GM23338 (cell line): ENCODE measurements around the gene RELL1. TPM values are rescaled to one million over a fixed set of nuclear protein-coding genes. Genes with fewer than 3 reads are reported as not detected.

Source experiments
- ATAC-seq: fragments of 200-7000 bp; cut with Tn5 transposase; 3 replicates; pipeline ENCODE4 v1.9.1; 2020
- DNase-seq: peaks from one replicate; pipeline ENCODE4 v3.0.0-alpha.2; 2015; ENCODE audit warnings: low spot score
- H2AFZ ChIP-seq: fragments of 200-600 bp; sonication (generic); 2 replicates; pipeline ENCODE4 v1.8.0; 2016; ENCODE audit warnings: antibody characterized with exemption, mild to moderate bottlenecking, moderate library complexity
- H3F3A ChIP-seq: fragments of 200-600 bp; sonication (generic); replicated peaks from 2 replicates; pipeline ENCODE4 v1.8.0; 2017; ENCODE audit warnings: antibody characterized with exemption, mixed run types, low read depth
- H3K27ac ChIP-seq: fragments of 200-600 bp; sonication (generic); 2 replicates; pipeline ENCODE4 v1.6.1; 2016; ENCODE audit warnings: low read depth
- H3K27me3 ChIP-seq: fragments of 200-600 bp; sonication (generic); 2 replicates; pipeline ENCODE4 v1.8.0; 2016; ENCODE audit warnings: mild to moderate bottlenecking, mixed run types, moderate library complexity; ENCODE audit not compliant: insufficient read depth
- H3K36me3 ChIP-seq: fragments of 200-600 bp; sonication (generic); 2 replicates; pipeline ENCODE4 v1.8.0; 2016; ENCODE audit warnings: mild to moderate bottlenecking; ENCODE audit not compliant: insufficient read depth
- H3K4me1 ChIP-seq: fragments of 200-600 bp; sonication (generic); 2 replicates; pipeline ENCODE4 v1.8.0; 2016; ENCODE audit warnings: mild to moderate bottlenecking, moderate library complexity; ENCODE audit not compliant: insufficient read depth
- H3K4me2 ChIP-seq: fragments of 200-600 bp; sonication (generic); 2 replicates; pipeline ENCODE4 v1.7.1; 2017; ENCODE audit warnings: mixed run types
- H3K4me3 ChIP-seq: fragments of 200-600 bp; sonication (generic); 2 replicates; pipeline ENCODE4 v1.6.1; 2016; ENCODE audit warnings: mixed run types
- H3K79me2 ChIP-seq: fragments of 200-600 bp; sonication (generic); replicated peaks from 2 replicates; pipeline ENCODE4 v1.8.0; 2017; ENCODE audit warnings: mild to moderate bottlenecking; ENCODE audit not compliant: insufficient read depth
- H3K9me2 ChIP-seq: fragments of 200-600 bp; sonication (generic); 2 replicates; pipeline ENCODE4 v1.8.0; 2017; ENCODE audit not compliant: insufficient read depth
- H4K20me1 ChIP-seq: fragments of 200-600 bp; sonication (generic); replicated peaks from 2 replicates; pipeline ENCODE4 v1.8.0; 2017; ENCODE audit warnings: mild to moderate bottlenecking; ENCODE audit not compliant: insufficient read depth
- H3K27ac Mint-ChIP-seq: 2 replicates; pipeline ENCODE4 v1.8.0; 2020; ENCODE audit warnings: inconsistent platforms, mild to moderate bottlenecking, moderate library complexity, mixed read lengths
- H3K27me3 Mint-ChIP-seq: 3 replicates; pipeline ENCODE4 v1.8.0; 2022; ENCODE audit warnings: low read depth, mild to moderate bottlenecking, moderate library complexity, mixed read lengths, inconsistent platforms; ENCODE audit not compliant: insufficient read depth, poor library complexity
- H3K36me3 Mint-ChIP-seq: 3 replicates; pipeline ENCODE4 v1.8.0; 2021; ENCODE audit warnings: low read depth, mild to moderate bottlenecking, inconsistent platforms, moderate library complexity, mixed read lengths
- H3K4me1 Mint-ChIP-seq: 3 replicates; pipeline ENCODE4 v1.8.0; 2020; ENCODE audit warnings: mild to moderate bottlenecking, inconsistent platforms, mixed read lengths
- H3K4me3 Mint-ChIP-seq: 3 replicates; pipeline ENCODE4 v1.8.0; 2021; ENCODE audit warnings: moderate library complexity, mild to moderate bottlenecking, inconsistent platforms, mixed read lengths
- H3K9me3 Mint-ChIP-seq: 3 replicates; pipeline ENCODE4 v1.8.0; 2020; ENCODE audit warnings: moderate library complexity, mild to moderate bottlenecking, inconsistent platforms, mixed read lengths
- CREB1 ChIP-seq: fragments of 250-450 bp; sonication (Bioruptor Pico); IDR thresholded peaks from 2 replicates; pipeline ENCODE4 v1.5.0; 2020; ENCODE audit warnings: low read depth, mild to moderate bottlenecking, moderate library complexity
- EZH2 ChIP-seq: fragments of 200-600 bp; sonication (generic); IDR thresholded peaks from one replicate; pipeline ENCODE4 v1.8.0; 2017; ENCODE audit warnings: antibody characterized with exemption, mild to moderate bottlenecking, low read depth; ENCODE audit not compliant: unreplicated experiment
- EZH2phosphoT487 ChIP-seq: fragments of 200-600 bp; sonication (generic); IDR thresholded peaks from one replicate; pipeline ENCODE4 v1.8.1; 2018; ENCODE audit warnings: antibody characterized with exemption; ENCODE audit not compliant: unreplicated experiment
- JUNB ChIP-seq: IDR thresholded peaks from one replicate; pipeline ENCODE4 v1.6.1; 2016; ENCODE audit warnings: antibody characterized with exemption; ENCODE audit not compliant: unreplicated experiment
- NANOG ChIP-seq: IDR thresholded peaks from 2 replicates; pipeline ENCODE4 v1.6.1; 2016; ENCODE audit warnings: antibody characterized with exemption, borderline replicate concordance
- POLR2AphosphoS5 ChIP-seq: IDR thresholded peaks from 2 replicates; pipeline ENCODE4 v1.6.1; 2016; ENCODE audit warnings: antibody characterized with exemption, low read depth
- REST ChIP-seq: IDR thresholded peaks from one replicate; pipeline ENCODE4 v1.6.1; 2018; ENCODE audit warnings: antibody characterized with exemption; ENCODE audit not compliant: unreplicated experiment
- STAT1 ChIP-seq: IDR thresholded peaks from one replicate; pipeline ENCODE4 v1.6.1; 2016; ENCODE audit warnings: antibody characterized with exemption; ENCODE audit not compliant: unreplicated experiment
- ZNF114 ChIP-seq: fragments of 250-450 bp; sonication (Bioruptor Pico); IDR thresholded peaks from 2 replicates; pipeline ENCODE4 v1.5.0; 2020; ENCODE audit warnings: mild to moderate bottlenecking, moderate library complexity
- ZNF331 ChIP-seq: fragments of 250-450 bp; sonication (Bioruptor Pico); IDR thresholded peaks from 2 replicates; pipeline ENCODE4 v1.5.0; 2020; ENCODE audit warnings: low read depth, mild to moderate bottlenecking, moderate library complexity
- ZNF462 ChIP-seq: fragments of 250-450 bp; sonication (Bioruptor Pico); IDR thresholded peaks from 2 replicates; pipeline ENCODE4 v1.5.0; 2020; ENCODE audit warnings: mild to moderate bottlenecking, moderate library complexity
- polyA plus RNA-seq: library from polyadenylated mRNA; unstranded; fragments of >200 nt; fragmentation: Nextera tagmentation; extraction: Ambion mirVana; gene quantifications from 2 replicates; pipeline ENCODE4 v1.2.1, GENCODE V29; 2016
- total RNA-seq: library from RNA; depleted of rRNA; stranded (reverse); fragments of >200 nt; shearing (Covaris generic); gene quantifications from 2 replicates; pipeline ENCODE4 v1.2.3, GENCODE V29; 2014
- TF ChIP-seq, protein P1 (sequence below), 2 experiments: fragments of 200-600 bp in 1 of 2; sonication (generic) in 1 of 2; conservative IDR thresholded peaks; 2 replicates each; pipeline versions ENCODE4 v1.5.1 to v1.6.1; 2016 to 2017; ENCODE audit warnings: antibody characterized with exemption in 2 of 2, low read depth in 2 of 2, mild to moderate bottlenecking in 2 of 2, moderate library complexity in 1 of 2
- TF ChIP-seq, protein P2 (sequence below): IDR thresholded peaks from 2 replicates; pipeline ENCODE4 v1.6.1; 2016; ENCODE audit warnings: antibody characterized with exemption

RELL1 gene
- total and polyA plus RNA-seq, 2 experiments from 2014 or later: 2.8 to 28.5 TPM

- no peaks in the 10 kb centered on the region; the same call in 1 of the 2 replicates for H4K20me1 ChIP-seq
- no peak for DNase-seq
- no peak for ATAC-seq
- H3K4me2 ChIP-seq: no peak overlapping the region
- TF ChIP-seq ZNF462 (CRISPR knock-in tag) (no peak), ZNF331 (CRISPR knock-in tag) (no peak), CREB1 (CRISPR knock-in tag) (no peak), STAT1 (no peak), JUNB (no peak), POLR2AphosphoS5 (no peak), EZH2phosphoT487 (no peak), NANOG (no peak), EZH2 (no peak), ZNF114 (CRISPR knock-in tag) (no peak), REST (no peak)
- TF ChIP-seq, protein P1, sequence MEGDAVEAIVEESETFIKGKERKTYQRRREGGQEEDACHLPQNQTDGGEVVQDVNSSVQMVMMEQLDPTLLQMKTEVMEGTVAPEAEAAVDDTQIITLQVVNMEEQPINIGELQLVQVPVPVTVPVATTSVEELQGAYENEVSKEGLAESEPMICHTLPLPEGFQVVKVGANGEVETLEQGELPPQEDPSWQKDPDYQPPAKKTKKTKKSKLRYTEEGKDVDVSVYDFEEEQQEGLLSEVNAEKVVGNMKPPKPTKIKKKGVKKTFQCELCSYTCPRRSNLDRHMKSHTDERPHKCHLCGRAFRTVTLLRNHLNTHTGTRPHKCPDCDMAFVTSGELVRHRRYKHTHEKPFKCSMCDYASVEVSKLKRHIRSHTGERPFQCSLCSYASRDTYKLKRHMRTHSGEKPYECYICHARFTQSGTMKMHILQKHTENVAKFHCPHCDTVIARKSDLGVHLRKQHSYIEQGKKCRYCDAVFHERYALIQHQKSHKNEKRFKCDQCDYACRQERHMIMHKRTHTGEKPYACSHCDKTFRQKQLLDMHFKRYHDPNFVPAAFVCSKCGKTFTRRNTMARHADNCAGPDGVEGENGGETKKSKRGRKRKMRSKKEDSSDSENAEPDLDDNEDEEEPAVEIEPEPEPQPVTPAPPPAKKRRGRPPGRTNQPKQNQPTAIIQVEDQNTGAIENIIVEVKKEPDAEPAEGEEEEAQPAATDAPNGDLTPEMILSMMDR (conservative IDR thresholded peaks at IDR 0.05; ENCODE audit: low read depth in 2 of 2): no peak
- TF ChIP-seq, protein P2, sequence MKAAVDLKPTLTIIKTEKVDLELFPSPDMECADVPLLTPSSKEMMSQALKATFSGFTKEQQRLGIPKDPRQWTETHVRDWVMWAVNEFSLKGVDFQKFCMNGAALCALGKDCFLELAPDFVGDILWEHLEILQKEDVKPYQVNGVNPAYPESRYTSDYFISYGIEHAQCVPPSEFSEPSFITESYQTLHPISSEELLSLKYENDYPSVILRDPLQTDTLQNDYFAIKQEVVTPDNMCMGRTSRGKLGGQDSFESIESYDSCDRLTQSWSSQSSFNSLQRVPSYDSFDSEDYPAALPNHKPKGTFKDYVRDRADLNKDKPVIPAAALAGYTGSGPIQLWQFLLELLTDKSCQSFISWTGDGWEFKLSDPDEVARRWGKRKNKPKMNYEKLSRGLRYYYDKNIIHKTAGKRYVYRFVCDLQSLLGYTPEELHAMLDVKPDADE: no peak
- Mint-ChIP-seq H3K36me3 (peaks cover 21% of the 10 kb centered on the region), H3K4me3 (no peak overlapping the region), H3K4me1 (peaks cover 40% of the 10 kb centered on the region), H3K9me3 (peaks cover 3% of the 10 kb centered on the region; the same call in 1 of the 3 replicates), H3K27ac (no peak overlapping the region), H3K27me3 (peaks cover 3% of the 10 kb centered on the region)
- peaks cover 25% of the 10 kb centered on the region for H3K4me1 ChIP-seq
- H3K27ac ChIP-seq: 0 out of 2 replicates have a peak overlapping the region, but pooled peaks have one; percentile 39
- H3K9me2 ChIP-seq: no peaks in the 10 kb centered on the region
- no peaks in the 10 kb centered on the region for H3F3A ChIP-seq
- H3K79me2 ChIP-seq: no peaks in the 10 kb centered on the region; the same call in 1 of the 2 replicates
- no peak overlapping the region for H2AFZ ChIP-seq
- H3K27me3 ChIP-seq: no peaks in the 10 kb centered on the region
- H3K36me3 ChIP-seq: no peaks in the 10 kb centered on the region
- H3K4me3 ChIP-seq: no peak overlapping the region
Observed at GRCh38 chr4:37648084-37648817, 37.9 kb downstream of the RELL1 start.
